ENCODE measurements around the gene STPG4.
"Not testable (repeated sequence)": the region's sequence is repeated elsewhere in the genome, so short reads cannot be mapped to it uniquely, and the experiment has no call there.

The STPG4 gene

GRCh38 chr2:47126783-47127182, 28.3 kb downstream of the STPG4 start:
- DNase-seq (ENCODE audit: low read depth): no peak

- not testable (repeated sequence) for DNase-seq (ENCODE audit: low read depth)
These were observed 30.4 kb downstream of the STPG4 start for GRCh38 chr2:47124740-47125139.

- DNase-seq (ENCODE audit: low read depth): not testable (repeated sequence)
These were observed 34.7 kb downstream of the STPG4 start for GRCh38 chr2:47120424-47120823.

GRCh38 chr2:47119001-47119400, 36.1 kb downstream of the STPG4 start:
- no peak for DNase-seq (ENCODE audit: low read depth)

- no peak for DNase-seq (ENCODE audit: low read depth)
These were observed 36.5 kb downstream of the STPG4 start for GRCh38 chr2:47118581-47118980.

GRCh38 chr2:47112665-47113435, 42.3 kb downstream of the STPG4 start:
- DNase-seq (ENCODE audit: low read depth): no peak

- DNase-seq (ENCODE audit: low read depth): no peak
These were observed 45.4 kb downstream of the STPG4 start for GRCh38 chr2:47109680-47110079.

- no peak for DNase-seq (ENCODE audit: low read depth)
These were observed 46.1 kb downstream of the STPG4 start for GRCh38 chr2:47109007-47109375.

- not testable (repeated sequence) for DNase-seq (ENCODE audit: low read depth)
These were observed 46.7 kb downstream of the STPG4 start for GRCh38 chr2:47108267-47109006.

GRCh38 chr2:47107201-47107600, 47.9 kb downstream of the STPG4 start:
- not testable (repeated sequence) for DNase-seq (ENCODE audit: low read depth)

- DNase-seq (ENCODE audit: low read depth): not testable (repeated sequence)
These were observed 48.9 kb downstream of the STPG4 start for GRCh38 chr2:47106231-47106630.

- not testable (repeated sequence) for DNase-seq (ENCODE audit: low read depth)
These were observed 55.4 kb downstream of the STPG4 start for GRCh38 chr2:47099712-47100111.

- no peak for DNase-seq (ENCODE audit: low read depth)
These were observed 56.2 kb downstream of the STPG4 start for GRCh38 chr2:47098953-47099352.

GRCh38 chr2:47097563-47097962, 57.5 kb downstream of the STPG4 start:
- no peak for DNase-seq (ENCODE audit: low read depth)

- DNase-seq (ENCODE audit: low read depth): no peak
These were observed 58.7 kb downstream of the STPG4 start for GRCh38 chr2:47096451-47096850.

GRCh38 chr2:47095349-47096020, 59.6 kb downstream of the STPG4 start:
- DNase-seq (ENCODE audit: low read depth): no peak

GRCh38 chr2:47094511-47095142, 60.5 kb downstream of the STPG4 start:
- DNase-seq (ENCODE audit: low read depth): no peak

- DNase-seq (ENCODE audit: low read depth): no peak
These were observed 61.5 kb downstream of the STPG4 start for GRCh38 chr2:47093626-47094025.

- DNase-seq (ENCODE audit: low read depth): no peak
These were observed 62.6 kb downstream of the STPG4 start for GRCh38 chr2:47092465-47092864.

GRCh38 chr2:47091118-47091517, 64.0 kb downstream of the STPG4 start:
- DNase-seq (ENCODE audit: low read depth): no peak

GRCh38 chr2:47089083-47089464, 66.0 kb downstream of the STPG4 start:
- DNase-seq (ENCODE audit: low read depth): no peak

- DNase-seq (ENCODE audit: low read depth): no peak
These were observed 66.6 kb downstream of the STPG4 start for GRCh38 chr2:47088371-47089082.
